Mucosa of stomach (tissue), 1 donor: ENCODE measurements around the gene SDSL.

ENCODE experiments used
- H3K27me3 ChIP-seq: one replicate; pipeline ENCODE4 v1.7.0; 2013; ENCODE audit warnings: mild to moderate bottlenecking, low read length; ENCODE audit not compliant: control insufficient read depth, insufficient read depth
- H3K36me3 ChIP-seq: one replicate; pipeline ENCODE4 v1.7.0; 2013; ENCODE audit warnings: low read length; ENCODE audit not compliant: control insufficient read depth, insufficient read depth
- H3K4me1 ChIP-seq: one replicate; pipeline ENCODE4 v1.7.0; 2013; ENCODE audit warnings: mild to moderate bottlenecking, low read length; ENCODE audit not compliant: control insufficient read depth, insufficient read depth
- H3K4me3 ChIP-seq: one replicate; pipeline ENCODE4 v1.7.0; 2013; ENCODE audit warnings: low read length
- H3K9ac ChIP-seq: one replicate; pipeline ENCODE4 v1.7.0; 2013; ENCODE audit warnings: mild to moderate bottlenecking, low read length, moderate library complexity
- H3K9me3 ChIP-seq: one replicate; pipeline ENCODE4 v1.7.0; 2013; ENCODE audit warnings: mild to moderate bottlenecking, low read length, moderate library complexity; ENCODE audit not compliant: control insufficient read depth
- donor health status: Pancreatic carcinoma.

Gene SDSL

GRCh38 chr12:113476176-113476986 lies 54.2 kb downstream of the SDSL start:
- H3K4me3 ChIP-seq, result no peak overlapping the region
- no peaks in the 10 kb centered on the region for H3K36me3 ChIP-seq
- H3K9me3 ChIP-seq, result no peaks in the 10 kb centered on the region
- peaks cover 89% of the 10 kb centered on the region for H3K27me3 ChIP-seq
- no peak overlapping the region for H3K9ac ChIP-seq
- H3K4me1 ChIP-seq, result no peaks in the 10 kb centered on the region

- no peaks in the 10 kb centered on the region for H3K4me1 ChIP-seq
- no peaks in the 10 kb centered on the region for H3K9me3 ChIP-seq
- no peak overlapping the region for H3K9ac ChIP-seq
- H3K27me3 ChIP-seq, result peaks cover 84% of the 10 kb centered on the region
- H3K4me3 ChIP-seq, result no peak overlapping the region
- H3K36me3 ChIP-seq, result no peaks in the 10 kb centered on the region
Measured at GRCh38 chr12:113477171-113477841, 55.1 kb downstream of the SDSL start.

GRCh38 chr12:113477842-113478215 lies 55.6 kb downstream of the SDSL start:
- no peaks in the 10 kb centered on the region for H3K4me1 ChIP-seq
- no peak overlapping the region for H3K4me3 ChIP-seq
- no peaks in the 10 kb centered on the region for H3K9me3 ChIP-seq
- H3K9ac ChIP-seq, result no peak overlapping the region
- peaks cover 79% of the 10 kb centered on the region for H3K27me3 ChIP-seq
- no peaks in the 10 kb centered on the region for H3K36me3 ChIP-seq

- H3K9ac ChIP-seq, result no peak overlapping the region
- no peaks in the 10 kb centered on the region for H3K4me1 ChIP-seq
- no peaks in the 10 kb centered on the region for H3K36me3 ChIP-seq
- H3K9me3 ChIP-seq, result no peaks in the 10 kb centered on the region
- no peak overlapping the region for H3K4me3 ChIP-seq
- H3K27me3 ChIP-seq, result peaks cover 72% of the 10 kb centered on the region
Measured at GRCh38 chr12:113478351-113479011, 56.3 kb downstream of the SDSL start.

GRCh38 chr12:113479216-113479589 lies 57.0 kb downstream of the SDSL start:
- H3K4me3 ChIP-seq, result no peak overlapping the region
- peaks cover 65% of the 10 kb centered on the region for H3K27me3 ChIP-seq
- no peak overlapping the region for H3K9ac ChIP-seq
- H3K4me1 ChIP-seq, result no peaks in the 10 kb centered on the region
- H3K9me3 ChIP-seq, result no peaks in the 10 kb centered on the region
- H3K36me3 ChIP-seq, result no peaks in the 10 kb centered on the region

- peaks cover 60% of the 10 kb centered on the region for H3K27me3 ChIP-seq
- no peaks in the 10 kb centered on the region for H3K9me3 ChIP-seq
- H3K36me3 ChIP-seq, result no peaks in the 10 kb centered on the region
- no peaks in the 10 kb centered on the region for H3K4me1 ChIP-seq
- H3K4me3 ChIP-seq, result no peak overlapping the region
- no peak overlapping the region for H3K9ac ChIP-seq
Measured at GRCh38 chr12:113479590-113480335, 57.6 kb downstream of the SDSL start.

GRCh38 chr12:113480336-113480971 lies 58.3 kb downstream of the SDSL start:
- H3K27me3 ChIP-seq, result peaks cover 53% of the 10 kb centered on the region
- H3K9me3 ChIP-seq, result no peaks in the 10 kb centered on the region
- no peaks in the 10 kb centered on the region for H3K4me1 ChIP-seq
- no peak overlapping the region for H3K9ac ChIP-seq
- H3K36me3 ChIP-seq, result no peaks in the 10 kb centered on the region
- H3K4me3 ChIP-seq, result no peak overlapping the region

- Histone ChIP-seq H3K4me3 (no peak overlapping the region), H3K27me3 (peaks cover 43% of the 10 kb centered on the region), H3K36me3 (no peaks in the 10 kb centered on the region), H3K9ac (no peak overlapping the region), H3K9me3 (no peaks in the 10 kb centered on the region), H3K4me1 (no peaks in the 10 kb centered on the region)
Measured at GRCh38 chr12:113482334-113482733, 60.2 kb downstream of the SDSL start.

GRCh38 chr12:113485330-113485729 lies 63.1 kb downstream of the SDSL start:
- no peak overlapping the region for H3K4me3 ChIP-seq
- H3K36me3 ChIP-seq, result no peaks in the 10 kb centered on the region
- H3K9me3 ChIP-seq, result no peaks in the 10 kb centered on the region
- no peaks in the 10 kb centered on the region for H3K4me1 ChIP-seq
- peaks cover 23% of the 10 kb centered on the region for H3K27me3 ChIP-seq
- no peak overlapping the region for H3K9ac ChIP-seq

- peaks cover 12% of the 10 kb centered on the region for H3K27me3 ChIP-seq
- no peak overlapping the region for H3K4me3 ChIP-seq
- no peaks in the 10 kb centered on the region for H3K36me3 ChIP-seq
- no peak overlapping the region for H3K9ac ChIP-seq
- H3K9me3 ChIP-seq, result no peaks in the 10 kb centered on the region
- H3K4me1 ChIP-seq, result no peaks in the 10 kb centered on the region
Measured at GRCh38 chr12:113486722-113487121, 64.5 kb downstream of the SDSL start.
